GM12878 (cell line): ENCODE results near the gene USP37.

Experiments
- CHD4 ChIP-seq: fragments of 200-600 bp; sonication (generic); IDR thresholded peaks from 2 replicates; pipeline ENCODE4 v1.6.1; 2016; ENCODE audit warnings: mild to moderate bottlenecking
- ESRRA ChIP-seq: IDR thresholded peaks from 2 replicates; pipeline ENCODE4 v1.6.1; 2012; ENCODE audit warnings: mild to moderate bottlenecking, low read length, improper control_type of control experiment
- EZH2 ChIP-seq: IDR thresholded peaks from 2 replicates; pipeline ENCODE4 v1.6.1; 2012; ENCODE audit warnings: low read depth, mild to moderate bottlenecking, control low read depth, inconsistent platforms, low read length, borderline replicate concordance; ENCODE audit not compliant: control insufficient read depth
- MXI1 ChIP-seq: fragments of 150-350 bp; IDR thresholded peaks from 2 replicates; pipeline ENCODE4 v1.6.1; 2011; ENCODE audit warnings: low read depth, mild to moderate bottlenecking, inconsistent platforms, low read length, improper control_type of control experiment
- POLR2A ChIP-seq: IDR thresholded peaks from 2 replicates; pipeline ENCODE4 v1.6.1; 2011; ENCODE audit warnings: low read depth, mild to moderate bottlenecking, low read length
- SREBF2 ChIP-seq: IDR thresholded peaks from 2 replicates; pipeline ENCODE4 v1.6.1; 2012; ENCODE audit warnings: mild to moderate bottlenecking, low read length
- TBL1XR1 ChIP-seq: IDR thresholded peaks from 2 replicates; pipeline ENCODE4 v1.6.1; 2012; ENCODE audit warnings: low read depth, low read length, improper control_type of control experiment
- YY1 ChIP-seq: IDR thresholded peaks from 2 replicates; pipeline ENCODE4 v1.6.1; 2011; ENCODE audit warnings: low read depth, mild to moderate bottlenecking, low read length
- ZNF274 ChIP-seq: IDR thresholded peaks from one replicate; pipeline ENCODE4 v1.8.0; 2011; ENCODE audit not compliant: insufficient read length, insufficient read depth
- ZSCAN29 ChIP-seq: fragments of 450-650 bp; IDR thresholded peaks from 2 replicates; pipeline ENCODE4 v1.6.1; 2017; ENCODE audit warnings: mild to moderate bottlenecking, moderate library complexity
- TF ChIP-seq, protein P1 (sequence below), 3 experiments: IDR thresholded peaks in 2 of 3; conservative IDR thresholded peaks in 1 of 3; 2 replicates each; pipeline ENCODE4 v1.5.1; 2011; ENCODE audit warnings: low read depth in 3 of 3, low read length in 3 of 3, mild to moderate bottlenecking in 3 of 3, control low read depth in 2 of 3, moderate library complexity in 2 of 3, inconsistent platforms in 1 of 3, mixed read lengths in 1 of 3; ENCODE audit not compliant: control insufficient read depth in 2 of 3, insufficient read depth in 1 of 3; ENCODE audit errors: extremely low read depth in 1 of 3
- TF ChIP-seq, protein P2 (sequence below): IDR thresholded peaks from 2 replicates; pipeline ENCODE4 v1.6.1; 2012; ENCODE audit warnings: mild to moderate bottlenecking, low read depth, low read length
- TF ChIP-seq, protein P3 (sequence below): IDR thresholded peaks from 2 replicates; pipeline ENCODE4 v1.6.1; 2012; ENCODE audit warnings: improper control_type of control experiment, low read depth, low read length; ENCODE audit not compliant: insufficient replicate concordance

DNA sequence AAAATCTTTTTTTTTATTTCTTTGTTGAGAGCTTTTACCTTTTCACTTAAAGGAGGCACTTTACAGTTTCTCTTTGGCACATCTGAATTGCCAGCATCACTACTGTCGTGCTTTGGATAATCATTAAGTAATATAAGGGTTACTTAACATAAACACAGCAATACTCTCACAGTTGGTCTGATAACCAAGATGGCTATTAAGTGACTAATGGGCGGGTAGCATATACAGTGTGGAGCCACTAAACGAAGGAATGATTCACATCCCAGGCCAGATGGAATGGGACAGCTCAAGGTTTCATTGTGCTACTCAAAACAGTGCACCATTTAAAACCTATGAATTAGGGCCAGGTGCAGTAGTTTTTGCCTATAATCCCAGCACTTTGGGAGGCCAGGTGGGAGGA is 28.1 kb downstream of the USP37 start:
- no peak for TF ChIP-seq EZH2
- no peak for TF ChIP-seq ZNF274
- TF ChIP-seq TBL1XR1, result no peak
- TF ChIP-seq, protein P1, sequence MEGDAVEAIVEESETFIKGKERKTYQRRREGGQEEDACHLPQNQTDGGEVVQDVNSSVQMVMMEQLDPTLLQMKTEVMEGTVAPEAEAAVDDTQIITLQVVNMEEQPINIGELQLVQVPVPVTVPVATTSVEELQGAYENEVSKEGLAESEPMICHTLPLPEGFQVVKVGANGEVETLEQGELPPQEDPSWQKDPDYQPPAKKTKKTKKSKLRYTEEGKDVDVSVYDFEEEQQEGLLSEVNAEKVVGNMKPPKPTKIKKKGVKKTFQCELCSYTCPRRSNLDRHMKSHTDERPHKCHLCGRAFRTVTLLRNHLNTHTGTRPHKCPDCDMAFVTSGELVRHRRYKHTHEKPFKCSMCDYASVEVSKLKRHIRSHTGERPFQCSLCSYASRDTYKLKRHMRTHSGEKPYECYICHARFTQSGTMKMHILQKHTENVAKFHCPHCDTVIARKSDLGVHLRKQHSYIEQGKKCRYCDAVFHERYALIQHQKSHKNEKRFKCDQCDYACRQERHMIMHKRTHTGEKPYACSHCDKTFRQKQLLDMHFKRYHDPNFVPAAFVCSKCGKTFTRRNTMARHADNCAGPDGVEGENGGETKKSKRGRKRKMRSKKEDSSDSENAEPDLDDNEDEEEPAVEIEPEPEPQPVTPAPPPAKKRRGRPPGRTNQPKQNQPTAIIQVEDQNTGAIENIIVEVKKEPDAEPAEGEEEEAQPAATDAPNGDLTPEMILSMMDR (IDR thresholded peaks at IDR 0.05 in 2 of 3, conservative IDR thresholded peaks at IDR 0.05 in 1 of 3; ENCODE audit: control insufficient read depth in 2 of 3, extremely low read depth in 1 of 3, insufficient read depth in 1 of 3, low read depth in 3 of 3, low read length in 3 of 3), result no peak
- no peak for TF ChIP-seq MXI1
- TF ChIP-seq, protein P2, sequence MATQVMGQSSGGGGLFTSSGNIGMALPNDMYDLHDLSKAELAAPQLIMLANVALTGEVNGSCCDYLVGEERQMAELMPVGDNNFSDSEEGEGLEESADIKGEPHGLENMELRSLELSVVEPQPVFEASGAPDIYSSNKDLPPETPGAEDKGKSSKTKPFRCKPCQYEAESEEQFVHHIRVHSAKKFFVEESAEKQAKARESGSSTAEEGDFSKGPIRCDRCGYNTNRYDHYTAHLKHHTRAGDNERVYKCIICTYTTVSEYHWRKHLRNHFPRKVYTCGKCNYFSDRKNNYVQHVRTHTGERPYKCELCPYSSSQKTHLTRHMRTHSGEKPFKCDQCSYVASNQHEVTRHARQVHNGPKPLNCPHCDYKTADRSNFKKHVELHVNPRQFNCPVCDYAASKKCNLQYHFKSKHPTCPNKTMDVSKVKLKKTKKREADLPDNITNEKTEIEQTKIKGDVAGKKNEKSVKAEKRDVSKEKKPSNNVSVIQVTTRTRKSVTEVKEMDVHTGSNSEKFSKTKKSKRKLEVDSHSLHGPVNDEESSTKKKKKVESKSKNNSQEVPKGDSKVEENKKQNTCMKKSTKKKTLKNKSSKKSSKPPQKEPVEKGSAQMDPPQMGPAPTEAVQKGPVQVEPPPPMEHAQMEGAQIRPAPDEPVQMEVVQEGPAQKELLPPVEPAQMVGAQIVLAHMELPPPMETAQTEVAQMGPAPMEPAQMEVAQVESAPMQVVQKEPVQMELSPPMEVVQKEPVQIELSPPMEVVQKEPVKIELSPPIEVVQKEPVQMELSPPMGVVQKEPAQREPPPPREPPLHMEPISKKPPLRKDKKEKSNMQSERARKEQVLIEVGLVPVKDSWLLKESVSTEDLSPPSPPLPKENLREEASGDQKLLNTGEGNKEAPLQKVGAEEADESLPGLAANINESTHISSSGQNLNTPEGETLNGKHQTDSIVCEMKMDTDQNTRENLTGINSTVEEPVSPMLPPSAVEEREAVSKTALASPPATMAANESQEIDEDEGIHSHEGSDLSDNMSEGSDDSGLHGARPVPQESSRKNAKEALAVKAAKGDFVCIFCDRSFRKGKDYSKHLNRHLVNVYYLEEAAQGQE, result no peak
- TF ChIP-seq SREBF2, result no peak
- TF ChIP-seq ESRRA, result no peak
- no peak for TF ChIP-seq CHD4
- no peak for TF ChIP-seq POLR2A
- TF ChIP-seq, protein P3, sequence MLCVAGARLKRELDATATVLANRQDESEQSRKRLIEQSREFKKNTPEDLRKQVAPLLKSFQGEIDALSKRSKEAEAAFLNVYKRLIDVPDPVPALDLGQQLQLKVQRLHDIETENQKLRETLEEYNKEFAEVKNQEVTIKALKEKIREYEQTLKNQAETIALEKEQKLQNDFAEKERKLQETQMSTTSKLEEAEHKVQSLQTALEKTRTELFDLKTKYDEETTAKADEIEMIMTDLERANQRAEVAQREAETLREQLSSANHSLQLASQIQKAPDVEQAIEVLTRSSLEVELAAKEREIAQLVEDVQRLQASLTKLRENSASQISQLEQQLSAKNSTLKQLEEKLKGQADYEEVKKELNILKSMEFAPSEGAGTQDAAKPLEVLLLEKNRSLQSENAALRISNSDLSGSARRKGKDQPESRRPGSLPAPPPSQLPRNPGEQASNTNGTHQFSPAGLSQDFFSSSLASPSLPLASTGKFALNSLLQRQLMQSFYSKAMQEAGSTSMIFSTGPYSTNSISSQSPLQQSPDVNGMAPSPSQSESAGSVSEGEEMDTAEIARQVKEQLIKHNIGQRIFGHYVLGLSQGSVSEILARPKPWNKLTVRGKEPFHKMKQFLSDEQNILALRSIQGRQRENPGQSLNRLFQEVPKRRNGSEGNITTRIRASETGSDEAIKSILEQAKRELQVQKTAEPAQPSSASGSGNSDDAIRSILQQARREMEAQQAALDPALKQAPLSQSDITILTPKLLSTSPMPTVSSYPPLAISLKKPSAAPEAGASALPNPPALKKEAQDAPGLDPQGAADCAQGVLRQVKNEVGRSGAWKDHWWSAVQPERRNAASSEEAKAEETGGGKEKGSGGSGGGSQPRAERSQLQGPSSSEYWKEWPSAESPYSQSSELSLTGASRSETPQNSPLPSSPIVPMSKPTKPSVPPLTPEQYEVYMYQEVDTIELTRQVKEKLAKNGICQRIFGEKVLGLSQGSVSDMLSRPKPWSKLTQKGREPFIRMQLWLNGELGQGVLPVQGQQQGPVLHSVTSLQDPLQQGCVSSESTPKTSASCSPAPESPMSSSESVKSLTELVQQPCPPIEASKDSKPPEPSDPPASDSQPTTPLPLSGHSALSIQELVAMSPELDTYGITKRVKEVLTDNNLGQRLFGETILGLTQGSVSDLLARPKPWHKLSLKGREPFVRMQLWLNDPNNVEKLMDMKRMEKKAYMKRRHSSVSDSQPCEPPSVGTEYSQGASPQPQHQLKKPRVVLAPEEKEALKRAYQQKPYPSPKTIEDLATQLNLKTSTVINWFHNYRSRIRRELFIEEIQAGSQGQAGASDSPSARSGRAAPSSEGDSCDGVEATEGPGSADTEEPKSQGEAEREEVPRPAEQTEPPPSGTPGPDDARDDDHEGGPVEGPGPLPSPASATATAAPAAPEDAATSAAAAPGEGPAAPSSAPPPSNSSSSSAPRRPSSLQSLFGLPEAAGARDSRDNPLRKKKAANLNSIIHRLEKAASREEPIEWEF, result no peak
- TF ChIP-seq ZSCAN29, result no peak
- TF ChIP-seq YY1, result no peak
